Activated T-cell treated with anti-CD3 and anti-CD28 coated beads, Interleukin-2, amount 50 U/mL, for 4 hours (primary cell): Measurements from ENCODE around the gene IFNA17. TPM values are rescaled to one million over a fixed set of nuclear protein-coding genes. Genes with fewer than 3 reads are reported as not detected.
"Not testable (repeated sequence)": the region's sequence is repeated elsewhere in the genome, so short reads cannot be mapped to it uniquely, and the experiment has no call there.

ENCODE experiments used
- ATAC-seq, 2 donors: fragments of 200-7000 bp; cut with Tn5 transposase; one replicate each; pipeline ENCODE4 v1.10.0; 2021
- DNase-seq: peaks from one replicate; pipeline ENCODE4 v3.0.0-alpha.2; 2020
- H3K27me3 Mint-ChIP-seq: one replicate; pipeline ENCODE4 v1.8.0; 2021; ENCODE audit warnings: low read depth, mixed read lengths
- H3K36me3 Mint-ChIP-seq: one replicate; pipeline ENCODE4 v1.8.0; 2022; ENCODE audit warnings: mixed read lengths; ENCODE audit not compliant: insufficient read depth
- H3K4me1 Mint-ChIP-seq: one replicate; pipeline ENCODE4 v1.8.0; 2021; ENCODE audit warnings: low read depth, mixed read lengths
- H3K4me3 Mint-ChIP-seq: one replicate; pipeline ENCODE4 v1.8.0; 2021; ENCODE audit warnings: mild to moderate bottlenecking, moderate library complexity, mixed read lengths
- H3K9me3 Mint-ChIP-seq: one replicate; pipeline ENCODE4 v1.8.0; 2021; ENCODE audit warnings: mixed read lengths
- total RNA-seq, 3 donors: library from RNA; stranded (reverse); gene quantifications; one replicate each; pipeline ENCODE4 v1.2.1, GENCODE V29; 2021

The IFNA17 gene
- not detected for total RNA-seq

GRCh38 chr9:21228122-21228521 is at the start of gene IFNA17:
IFNA17 (minus strand) TSS chr9:21228222; CDS start chr9:21228173, 49 bp downstream.
- no peaks in the 10 kb centered on the region for H3K27me3 Mint-ChIP-seq
- H3K36me3 Mint-ChIP-seq = no peaks in the 10 kb centered on the region
- H3K4me1 Mint-ChIP-seq = no peaks in the 10 kb centered on the region
- ATAC-seq (no peak), DNase-seq (no peak)
- H3K9me3 Mint-ChIP-seq = no peaks in the 10 kb centered on the region
- H3K4me3 Mint-ChIP-seq = no peak within 1 kb of the TSS

GRCh38 chr9:21268347-21268657 is 40.3 kb upstream of the IFNA17 start:
- DNase-seq (no peak), ATAC-seq (no peak)
- H3K4me1 Mint-ChIP-seq = no peaks in the 10 kb centered on the region
- H3K4me3 Mint-ChIP-seq = no peak overlapping the region
- peaks cover 14% of the 10 kb centered on the region for H3K27me3 Mint-ChIP-seq
- no peaks in the 10 kb centered on the region for H3K36me3 Mint-ChIP-seq
- H3K9me3 Mint-ChIP-seq = peaks cover 4% of the 10 kb centered on the region

DNA sequence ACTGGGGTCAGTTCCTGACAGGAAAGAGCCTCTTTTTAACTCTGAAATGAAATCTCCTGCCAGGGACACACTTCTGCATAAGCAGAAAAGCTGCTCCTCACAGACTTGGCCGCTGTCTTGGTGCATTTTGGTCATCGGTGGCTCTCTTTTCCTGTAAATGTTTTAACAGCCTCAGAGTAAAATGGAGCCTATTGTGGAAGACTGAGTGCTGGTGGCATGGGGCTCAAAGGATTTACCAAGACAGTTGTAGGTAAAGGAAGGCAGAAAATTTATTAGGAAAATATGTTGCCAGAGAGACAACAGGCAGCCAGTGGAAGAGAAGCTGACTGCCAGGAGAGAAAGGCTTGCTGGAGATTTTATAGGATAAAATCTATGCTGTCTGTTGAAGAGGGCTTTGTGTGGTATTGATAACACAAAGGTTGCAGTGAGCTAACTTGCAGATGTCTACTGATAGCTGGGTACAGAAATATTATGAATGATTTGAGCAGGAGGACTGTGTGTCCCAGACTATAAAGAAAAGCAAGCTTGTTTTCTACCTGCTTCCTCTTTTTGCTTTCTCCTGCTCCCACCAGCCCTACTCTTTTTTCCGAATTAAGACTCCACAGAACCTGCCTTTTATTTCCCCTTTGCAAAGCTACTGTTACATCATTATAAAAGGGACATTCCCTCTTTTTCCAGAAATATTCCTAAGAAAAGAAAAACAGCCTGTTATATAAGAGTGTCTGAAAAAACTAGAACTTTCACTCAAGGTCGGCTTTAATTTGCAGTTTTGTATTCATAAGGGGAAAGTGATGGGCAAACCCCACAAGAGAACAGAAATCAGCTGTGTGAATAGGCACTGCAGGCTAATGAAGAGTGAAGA is 39.7 kb upstream of the IFNA17 start:
- ATAC-seq (no peak), DNase-seq (no peak)
- Mint-ChIP-seq H3K4me3 (no peak overlapping the region), H3K36me3 (no peaks in the 10 kb centered on the region), H3K27me3 (peaks cover 10% of the 10 kb centered on the region), H3K4me1 (no peaks in the 10 kb centered on the region), H3K9me3 (peaks cover 4% of the 10 kb centered on the region)

DNA sequence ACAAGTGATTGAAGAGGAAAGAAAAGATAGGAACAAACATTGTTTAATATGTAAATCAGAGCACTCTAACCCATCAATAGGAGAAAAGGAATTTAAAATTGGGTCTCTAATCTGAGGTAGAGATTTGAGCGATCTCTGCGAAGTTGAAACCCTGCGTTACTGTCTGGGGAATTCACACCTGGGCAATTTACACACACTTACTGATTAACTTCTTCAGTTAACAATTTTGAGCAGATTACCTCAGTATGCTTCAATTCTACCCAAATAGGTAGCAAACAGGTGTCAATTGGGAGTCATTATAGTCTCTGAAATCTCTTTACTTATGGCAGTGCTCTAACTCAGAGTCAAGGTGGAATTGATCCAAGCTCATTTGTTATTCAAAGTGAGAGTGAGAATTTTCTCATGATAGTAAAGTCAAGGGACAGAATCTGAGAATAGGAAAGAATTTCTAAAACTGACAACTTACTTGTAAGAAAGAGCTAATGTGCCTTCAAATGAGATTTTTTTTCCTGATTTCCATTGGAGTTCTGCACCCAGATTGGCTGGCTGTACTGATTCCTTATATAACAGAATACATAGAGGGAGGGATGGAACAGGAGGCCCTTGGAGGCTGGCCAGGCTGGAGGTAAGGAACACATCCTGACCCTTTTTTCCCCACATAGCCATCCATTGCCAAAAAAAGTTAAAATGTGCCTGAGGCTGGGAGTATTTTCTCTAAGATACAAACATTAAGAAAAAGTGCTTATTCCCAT is 38.9 kb upstream of the IFNA17 start:
- no peak for ATAC-seq
- Mint-ChIP-seq H3K4me1 (no peaks in the 10 kb centered on the region), H3K4me3 (no peak overlapping the region), H3K9me3 (peaks cover 4% of the 10 kb centered on the region), H3K36me3 (no peaks in the 10 kb centered on the region), H3K27me3 (peaks cover 5% of the 10 kb centered on the region)
- no peak for DNase-seq

GRCh38 chr9:21265421-21266189 is 37.6 kb upstream of the IFNA17 start:
- H3K36me3 Mint-ChIP-seq = no peaks in the 10 kb centered on the region
- no peak for DNase-seq
- H3K9me3 Mint-ChIP-seq = no peaks in the 10 kb centered on the region
- H3K4me3 Mint-ChIP-seq = no peak overlapping the region
- H3K27me3 Mint-ChIP-seq = no peaks in the 10 kb centered on the region
- no peak for ATAC-seq
- no peaks in the 10 kb centered on the region for H3K4me1 Mint-ChIP-seq

DNA sequence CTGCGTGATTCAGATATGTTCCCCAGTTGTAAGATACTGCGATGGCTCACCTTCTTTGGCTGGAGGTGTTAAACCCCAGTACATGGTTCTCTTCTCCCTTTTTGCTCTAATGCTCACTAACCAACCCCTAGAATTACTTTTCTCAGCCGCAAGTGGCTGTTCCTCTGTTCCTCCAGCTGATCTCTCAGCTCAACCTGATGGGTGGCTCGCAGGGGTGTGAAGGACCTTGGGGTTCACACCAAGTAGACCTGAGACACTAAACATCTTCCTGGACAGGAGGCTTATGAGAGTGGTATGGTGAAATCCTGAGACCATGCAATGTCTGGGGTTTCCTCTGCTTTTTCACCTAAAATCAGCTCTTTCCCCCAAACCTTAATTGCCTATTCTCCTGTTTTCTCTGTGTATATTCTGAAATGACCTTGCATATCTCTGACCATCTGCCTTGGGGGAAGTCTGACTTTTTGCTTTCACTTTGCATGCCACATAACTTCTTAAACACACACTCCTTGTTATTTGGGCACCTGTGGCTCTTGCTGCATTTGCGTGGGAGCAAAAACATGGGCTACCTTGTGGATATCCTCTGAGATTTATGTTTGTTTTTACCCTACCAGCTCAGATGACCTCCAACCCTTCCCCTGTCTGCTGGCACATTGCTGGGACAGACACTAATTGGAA is 27.7 kb upstream of the IFNA17 start:
- DNase-seq (no peak), ATAC-seq (no peak)
- Mint-ChIP-seq H3K9me3 (no peaks in the 10 kb centered on the region), H3K27me3 (peaks cover 22% of the 10 kb centered on the region), H3K36me3 (no peaks in the 10 kb centered on the region), H3K4me3 (no peak overlapping the region), H3K4me1 (peaks cover 4% of the 10 kb centered on the region)

DNA sequence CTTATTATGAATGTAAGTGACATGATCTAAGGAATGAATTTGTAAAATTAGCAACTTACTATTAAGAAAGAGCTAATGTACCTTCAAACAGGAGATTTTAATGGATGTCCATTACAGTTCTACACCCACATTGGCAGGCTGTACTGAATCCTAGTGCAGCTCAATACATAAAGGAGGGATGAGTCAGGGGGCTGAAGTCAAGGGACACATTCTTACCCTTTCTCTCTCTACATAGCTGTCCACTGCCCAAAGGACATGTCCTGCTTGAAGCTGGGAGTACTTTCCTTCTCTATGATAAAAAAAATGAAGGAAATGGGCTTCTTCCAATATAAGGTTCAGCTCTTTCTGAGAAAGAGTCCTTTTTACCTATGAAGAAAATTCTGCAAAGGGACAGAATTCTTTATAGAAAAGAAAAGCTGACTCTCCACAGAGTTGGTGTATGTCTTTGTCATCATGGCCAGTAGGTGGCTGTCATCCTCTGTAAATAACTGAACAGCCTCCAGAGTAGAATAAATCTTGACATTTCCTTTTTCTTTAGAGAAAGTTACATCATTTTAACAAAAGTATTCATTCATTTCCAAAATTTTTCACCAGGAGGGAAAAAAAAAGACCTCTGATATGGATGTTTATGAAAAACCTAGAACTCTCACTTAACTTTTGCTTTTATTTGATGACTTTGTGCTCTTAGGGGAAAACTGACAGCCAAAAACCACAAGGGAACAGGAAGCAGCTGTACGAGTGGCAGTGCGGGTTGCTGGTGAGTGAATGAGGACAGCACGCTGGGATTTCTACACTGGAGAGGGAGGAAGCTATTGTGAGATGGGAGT is 24.9 kb upstream of the IFNA17 start:
- Mint-ChIP-seq H3K27me3 (peaks cover 30% of the 10 kb centered on the region), H3K36me3 (no peaks in the 10 kb centered on the region), H3K4me1 (peaks cover 4% of the 10 kb centered on the region), H3K4me3 (no peak overlapping the region), H3K9me3 (no peaks in the 10 kb centered on the region)
- DNase-seq = no peak
- ATAC-seq = peak in 1 of 2 donors; percentile 35

GRCh38 chr9:21251638-21252037 is 23.6 kb upstream of the IFNA17 start:
- DNase-seq (no peak), ATAC-seq (no peak)
- Mint-ChIP-seq H3K9me3 (no peaks in the 10 kb centered on the region), H3K4me1 (peaks cover 4% of the 10 kb centered on the region), H3K36me3 (no peaks in the 10 kb centered on the region), H3K4me3 (no peak overlapping the region), H3K27me3 (peaks cover 24% of the 10 kb centered on the region)

GRCh38 chr9:21251190-21251589 is 23.2 kb upstream of the IFNA17 start:
- ATAC-seq = no peak
- H3K9me3 Mint-ChIP-seq = no peaks in the 10 kb centered on the region
- H3K27me3 Mint-ChIP-seq = peaks cover 21% of the 10 kb centered on the region
- DNase-seq = no peak
- H3K4me1 Mint-ChIP-seq = peaks cover 4% of the 10 kb centered on the region
- H3K36me3 Mint-ChIP-seq = no peaks in the 10 kb centered on the region
- H3K4me3 Mint-ChIP-seq = no peak overlapping the region

DNA sequence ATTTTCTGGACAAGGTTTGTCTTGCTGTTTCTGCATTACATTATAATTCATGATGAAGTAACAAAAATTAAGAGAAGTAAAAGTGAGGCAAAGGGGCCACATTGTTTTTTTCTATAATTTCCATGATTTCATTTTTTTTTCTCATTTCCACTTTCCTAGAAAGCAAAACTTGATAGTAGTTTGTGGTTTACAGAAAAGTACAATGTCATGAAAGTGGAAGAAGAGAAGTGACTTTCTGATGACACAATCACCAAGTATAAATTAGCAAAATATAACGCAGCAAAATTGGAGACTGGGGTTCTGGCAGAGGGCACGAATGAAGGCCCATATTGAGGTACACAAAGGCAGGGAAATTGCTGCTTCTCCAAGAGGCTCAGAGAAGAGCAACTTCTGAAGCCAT is 16.8 kb upstream of the IFNA17 start:
- Mint-ChIP-seq H3K4me3 (no peak overlapping the region), H3K36me3 (no peaks in the 10 kb centered on the region), H3K4me1 (no peaks in the 10 kb centered on the region), H3K9me3 (no peaks in the 10 kb centered on the region), H3K27me3 (peaks cover 9% of the 10 kb centered on the region)
- no peak for DNase-seq
- ATAC-seq = no peak

- H3K36me3 Mint-ChIP-seq = no peaks in the 10 kb centered on the region
- H3K27me3 Mint-ChIP-seq = peaks cover 6% of the 10 kb centered on the region
- no peak for ATAC-seq
- peaks cover 9% of the 10 kb centered on the region for H3K4me1 Mint-ChIP-seq
- no peaks in the 10 kb centered on the region for H3K9me3 Mint-ChIP-seq
- DNase-seq = no peak
- H3K4me3 Mint-ChIP-seq = no peak within 1 kb of the TSS
Measured at GRCh38 chr9:21239911-21240310, 11.9 kb upstream of the IFNA17 start, which contains the start of gene IFNA14. IFNA14 (minus strand) TSS chr9:21240005; CDS start chr9:21239935, 70 bp downstream.

- not testable (repeated sequence) for H3K36me3 Mint-ChIP-seq, ATAC-seq, DNase-seq, H3K27me3 Mint-ChIP-seq, H3K9me3 Mint-ChIP-seq, H3K4me1 Mint-ChIP-seq, H3K4me3 Mint-ChIP-seq
Measured at GRCh38 chr9:21236360-21236714, 8.3 kb upstream of the IFNA17 start.

- peak overlapping the region; percentile 42 for H3K4me3 Mint-ChIP-seq
- H3K36me3 Mint-ChIP-seq, DNase-seq, H3K4me1 Mint-ChIP-seq, H3K9me3 Mint-ChIP-seq, H3K27me3 Mint-ChIP-seq: not testable (repeated sequence)
- ATAC-seq = peak; percentile 48 to 63
Measured at GRCh38 chr9:21235468-21236359, 7.7 kb upstream of the IFNA17 start.
